HS-5 (cell line): ENCODE data around the gene LRRC59.
"Not testable (repeated sequence)": the region's sequence is repeated elsewhere in the genome, so short reads cannot be mapped to it uniquely, and the experiment has no call there.

Source experiments
- DNase-seq: peaks from one replicate; pipeline ENCODE4 v3.0.0-alpha.2; 2012; ENCODE audit warnings: low read depth

Gene LRRC59

DNA sequence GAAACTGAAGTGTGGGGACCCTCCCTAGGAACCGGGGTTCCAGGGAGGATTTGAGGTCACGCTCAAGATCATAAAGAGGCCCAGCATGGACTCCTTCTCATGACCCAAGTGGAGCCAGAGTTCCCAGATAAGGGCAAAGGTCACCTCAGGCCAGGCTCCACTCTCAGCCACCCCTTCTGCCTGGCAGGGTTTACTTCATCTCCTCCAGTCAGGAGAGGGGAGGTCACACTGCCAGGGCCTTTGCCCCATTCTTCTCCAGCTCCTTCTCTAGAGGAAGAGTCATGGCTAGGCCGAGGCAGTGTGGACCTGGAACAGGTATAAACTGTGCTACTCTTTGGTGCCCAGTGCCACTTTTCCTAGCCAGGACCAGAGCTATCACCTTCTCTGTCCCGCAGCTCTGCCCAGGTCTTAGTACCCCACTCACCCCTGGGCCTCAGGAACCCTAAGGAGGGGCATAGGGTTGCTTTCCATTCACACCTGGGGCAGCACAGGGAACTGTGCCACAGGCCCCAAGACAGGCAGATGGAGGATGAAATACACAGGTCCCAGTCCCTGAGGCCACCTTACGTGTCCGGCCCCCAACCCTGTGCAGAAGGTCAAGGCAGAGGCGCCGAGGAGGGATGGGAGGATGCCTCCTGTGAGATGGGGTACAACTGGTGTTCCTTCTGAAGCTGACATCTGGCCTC, 27.8 kb upstream of the LRRC59 start:
- DNase-seq, result no peak

DNA sequence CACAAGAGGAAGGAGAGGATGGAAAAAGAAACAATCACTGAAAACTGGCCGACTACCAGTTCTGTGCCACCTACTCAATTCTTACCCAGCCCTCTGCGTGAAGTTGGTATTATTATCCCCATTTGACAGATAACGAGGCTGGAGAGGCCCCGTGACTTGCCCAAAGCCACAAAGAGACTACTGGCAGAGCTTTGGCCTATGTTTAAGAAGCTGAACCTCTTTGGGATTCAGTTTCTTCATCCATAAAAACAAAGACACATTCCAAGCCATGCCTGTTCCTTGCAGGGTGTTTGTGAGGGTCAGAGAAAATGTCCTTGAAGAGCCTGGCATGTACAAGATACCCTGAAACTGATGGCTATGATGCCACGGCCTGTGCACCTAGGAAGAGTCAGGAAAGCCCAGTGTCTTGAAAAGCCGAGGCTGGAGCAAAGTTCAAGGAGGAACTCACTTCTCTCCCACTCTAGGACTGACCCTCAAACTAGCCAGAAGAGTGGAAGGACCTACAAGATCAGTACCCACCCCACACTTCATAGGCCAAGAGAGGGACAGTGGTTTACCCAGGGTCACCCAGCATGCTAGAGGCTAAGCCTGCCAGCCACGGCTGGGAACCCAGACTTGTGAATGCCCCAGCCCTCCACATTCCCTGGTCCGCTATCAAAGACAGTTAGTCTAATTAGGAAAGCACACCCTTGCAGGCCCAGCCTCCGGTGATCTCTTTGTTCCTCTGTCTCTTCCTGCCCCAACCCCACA, 27.1 kb upstream of the LRRC59 start:
- DNase-seq, result no peak

DNA sequence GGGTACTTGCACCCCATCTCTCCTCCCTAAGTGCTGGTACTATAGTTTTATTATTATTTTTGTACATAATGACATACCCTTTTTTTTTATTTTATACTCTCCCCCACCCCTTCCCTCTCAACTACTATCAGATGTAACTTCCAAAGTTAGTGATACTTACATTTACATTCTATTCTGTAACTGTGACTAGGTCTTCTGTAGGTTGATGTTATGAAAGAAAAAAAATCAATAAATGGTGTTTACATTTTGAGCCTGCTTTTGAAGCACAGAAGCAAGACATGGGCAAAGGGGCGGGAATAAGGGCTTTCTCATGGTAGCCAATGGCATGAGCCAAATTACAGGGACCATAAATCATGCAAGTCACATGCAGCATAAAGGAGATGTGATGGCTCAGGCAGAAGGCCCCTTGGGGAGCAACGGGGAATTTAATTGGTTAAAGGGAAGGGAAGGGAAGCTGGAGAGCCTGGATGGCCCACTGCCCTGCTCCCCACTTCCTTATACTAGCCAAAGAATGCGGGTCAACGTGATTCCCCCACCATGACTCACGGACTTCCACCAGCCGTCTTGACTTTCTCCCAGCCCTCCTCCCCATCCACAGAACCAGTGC, 26.3 kb upstream of the LRRC59 start:
- peak; percentile 96 for DNase-seq

GRCh38 chr17:50422738-50423137, 25.4 kb upstream of the LRRC59 start:
- DNase-seq, result no peak

GRCh38 chr17:50421308-50422051, 24.2 kb upstream of the LRRC59 start:
- no peak for DNase-seq

- DNase-seq, result no peak
These were observed 23.2 kb upstream of the LRRC59 start for GRCh38 chr17:50420419-50421112.

- not testable (repeated sequence) for DNase-seq
These were observed 22.3 kb upstream of the LRRC59 start for GRCh38 chr17:50419577-50419976.

GRCh38 chr17:50414808-50415207, 17.5 kb upstream of the LRRC59 start:
- DNase-seq, result no peak

- no peak for DNase-seq
These were observed 14.9 kb upstream of the LRRC59 start for GRCh38 chr17:50412188-50412732.

DNA sequence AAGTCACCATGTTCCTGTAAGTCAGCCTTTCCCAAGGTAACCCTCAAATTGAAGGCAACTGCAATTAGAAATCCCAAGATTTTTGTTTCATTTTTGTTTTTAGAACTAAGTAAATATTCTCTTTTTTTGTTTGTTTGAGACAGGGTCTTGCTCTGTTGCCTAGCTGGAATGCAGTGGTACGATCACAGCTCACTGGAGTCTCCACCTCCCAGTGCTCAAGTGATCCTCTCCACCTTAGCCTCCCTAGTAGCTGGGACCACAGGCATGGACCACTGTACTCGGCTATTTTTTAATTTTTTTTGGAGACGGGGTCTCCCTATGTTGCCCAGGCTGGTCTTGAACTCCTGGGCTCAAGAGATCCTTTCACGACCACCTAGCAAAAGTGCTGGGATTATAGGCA, 10.6 kb upstream of the LRRC59 start:
- DNase-seq, result no peak

DNA sequence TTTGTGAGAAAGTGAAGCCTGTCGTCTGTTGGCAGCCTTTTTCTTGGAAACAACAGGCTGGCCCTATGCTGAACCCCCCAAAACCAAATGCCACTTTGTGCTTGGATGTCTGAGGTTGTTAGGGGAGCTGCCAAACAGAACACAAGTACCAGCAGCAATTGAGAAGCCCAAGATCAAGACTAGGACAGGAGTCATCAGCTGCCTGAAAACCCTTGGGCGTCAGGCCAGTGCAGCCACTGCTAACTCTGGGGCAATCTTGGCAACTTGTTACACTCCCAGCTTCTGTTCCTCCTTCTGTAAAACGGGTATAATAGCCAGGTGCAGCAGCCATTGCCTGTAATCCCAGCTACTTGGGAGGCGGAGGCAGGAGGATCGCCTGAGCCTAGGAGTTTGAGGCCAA, 9.3 kb upstream of the LRRC59 start:
- no peak for DNase-seq

DNA sequence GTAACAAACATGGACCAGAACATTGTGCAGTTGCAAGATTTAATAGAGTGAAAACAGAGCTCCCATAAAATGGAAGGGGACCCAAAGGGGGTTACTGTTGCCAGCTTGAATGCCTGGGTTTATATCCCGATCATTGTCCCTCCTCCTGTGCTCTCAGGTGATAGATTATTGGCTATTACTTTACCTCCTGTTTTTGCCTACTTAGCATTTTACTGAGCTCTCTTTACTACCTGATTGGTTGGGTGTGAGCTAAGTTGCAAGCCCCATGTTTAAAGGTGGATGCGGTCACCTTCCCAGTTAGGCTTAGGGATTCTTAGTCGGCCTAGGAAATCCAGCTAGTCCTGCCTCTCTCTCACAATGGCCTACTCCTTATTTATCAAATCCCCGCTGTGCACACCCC, 8.0 kb upstream of the LRRC59 start:
- DNase-seq, result not testable (repeated sequence)

GRCh38 chr17:50399591-50399990, 2.3 kb upstream of the LRRC59 start:
- not testable (repeated sequence) for DNase-seq

DNA sequence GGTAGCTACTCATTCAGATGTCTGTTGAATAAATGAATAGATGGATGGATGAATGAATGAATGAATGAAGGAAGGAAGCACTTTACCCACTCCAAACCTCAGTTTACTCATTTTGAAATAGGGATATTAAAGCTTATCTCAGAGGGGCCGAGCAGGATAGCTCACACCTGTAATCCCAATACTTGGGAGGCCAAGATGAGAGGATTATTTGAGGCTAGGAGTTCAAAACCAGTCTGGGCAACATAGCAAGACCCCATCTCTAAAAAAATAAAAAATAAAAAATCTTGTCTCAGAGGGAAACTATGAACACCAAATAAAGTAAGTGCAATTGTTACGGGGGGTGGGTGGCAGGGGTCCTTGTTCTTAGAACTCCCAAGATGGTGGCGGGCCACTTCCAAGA, 1.3 kb upstream of the LRRC59 start:
- DNase-seq, result not testable (repeated sequence)

- DNase-seq, result no peak
These were observed 579 bp upstream of the LRRC59 start for GRCh38 chr17:50397919-50398285.

GRCh38 chr17:50396261-50397110, 837 bp downstream of the LRRC59 start:
- DNase-seq, result no peak

DNA sequence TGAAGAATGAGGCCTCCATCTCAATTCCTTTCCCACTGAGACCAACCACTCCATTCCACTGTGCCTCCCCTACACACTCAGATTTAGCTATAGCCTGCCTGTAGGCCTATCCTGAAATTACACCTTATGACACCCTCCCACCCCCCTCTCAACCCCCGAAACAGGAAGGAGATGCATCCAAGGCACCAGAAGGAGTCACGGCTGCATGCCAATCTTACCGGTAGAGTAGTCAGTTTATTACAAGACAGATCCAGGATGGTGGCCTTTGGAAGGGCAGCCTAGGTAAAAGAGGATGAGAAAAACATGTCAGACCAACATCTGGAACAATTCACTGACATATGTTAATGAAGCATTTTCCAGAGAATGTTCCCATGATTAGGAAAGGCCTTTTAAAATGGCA, 2.6 kb downstream of the LRRC59 start:
- DNase-seq, result no peak

- no peak for DNase-seq
These were observed 3.6 kb downstream of the LRRC59 start for GRCh38 chr17:50393700-50394099.

- DNase-seq, result no peak
These were observed 4.7 kb downstream of the LRRC59 start for GRCh38 chr17:50392621-50393020.

DNA sequence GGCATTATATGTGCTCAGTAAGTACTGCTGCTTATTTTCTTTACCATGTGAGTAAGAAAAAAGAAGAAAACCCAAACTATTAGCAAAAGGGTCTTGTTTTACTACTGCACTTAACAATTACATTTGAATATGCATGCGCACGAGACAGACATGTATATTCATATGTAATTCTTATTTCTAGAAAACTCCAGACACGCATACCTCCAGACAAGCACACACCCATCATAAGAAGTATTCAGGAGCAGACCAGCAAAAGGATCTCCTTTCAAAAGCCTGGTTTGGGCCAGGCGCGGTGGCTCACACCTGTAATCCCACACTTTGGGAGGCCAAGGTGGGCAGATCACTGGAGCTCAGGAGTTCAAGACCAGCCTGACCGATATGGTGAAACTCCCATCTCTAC, 7.8 kb downstream of the LRRC59 start:
- no peak for DNase-seq

DNA sequence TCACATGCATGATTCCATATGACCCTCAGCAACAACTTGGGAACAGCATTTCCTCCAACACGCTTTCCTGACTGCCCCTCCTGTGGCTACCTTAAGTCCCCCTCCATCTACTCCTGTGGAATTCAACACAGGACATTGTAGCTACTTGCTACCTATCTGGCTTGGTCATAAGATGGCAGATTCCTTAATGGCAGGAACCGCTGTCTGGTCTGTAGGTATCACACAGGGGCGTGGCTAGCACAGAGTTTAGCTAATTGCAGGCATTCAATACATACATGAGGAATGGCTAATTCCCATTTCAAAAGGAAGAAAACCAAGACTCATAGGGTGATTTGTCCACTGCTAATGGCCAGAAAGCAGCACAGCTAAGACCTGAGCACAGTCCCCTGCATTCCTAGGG, 8.6 kb downstream of the LRRC59 start:
- DNase-seq, result no peak
